Retina (tissue), 1 donor: Measurements from ENCODE around the gene CCDC148.
"Not testable (repeated sequence)": the region's sequence is repeated elsewhere in the genome, so short reads cannot be mapped to it uniquely, and the experiment has no call there.

Source experiments
- DNase-seq: peaks from one replicate; pipeline ENCODE4 v3.0.0-alpha.2; 2016

The CCDC148 gene

DNA sequence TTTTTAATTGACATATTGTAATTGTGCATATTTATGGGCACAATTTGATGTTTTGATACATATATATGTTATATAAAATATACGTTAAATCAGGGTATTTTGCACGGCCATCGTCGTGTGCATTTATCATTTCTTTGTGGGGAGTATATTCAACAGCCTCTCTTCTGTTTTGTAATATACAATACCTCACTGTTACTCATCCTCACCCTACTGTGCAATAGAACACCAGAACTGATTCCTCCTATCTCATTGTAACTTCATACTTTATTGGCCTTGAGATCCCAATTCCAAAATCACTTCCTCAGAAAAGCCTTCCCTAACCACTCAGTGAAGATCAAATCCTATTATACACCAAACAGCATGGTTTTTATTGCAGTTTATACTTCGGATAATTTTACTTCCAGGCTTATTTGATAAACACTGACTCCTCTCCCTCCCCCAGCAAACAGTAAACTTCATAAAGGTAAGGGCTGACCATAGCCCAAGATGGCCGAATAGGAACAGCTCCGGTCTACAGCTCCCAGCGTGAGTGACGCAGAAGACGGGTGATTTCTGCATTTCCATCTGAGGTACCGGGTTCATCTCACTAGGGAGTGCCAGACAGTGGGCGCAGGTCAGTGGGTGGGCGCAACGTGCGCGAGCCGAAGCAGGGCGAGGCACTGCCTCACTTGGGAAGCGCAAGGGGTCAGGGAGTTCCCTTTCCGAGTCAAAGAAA is 105.6 kb downstream of the CCDC148 start:
- not testable (repeated sequence) for DNase-seq

DNA sequence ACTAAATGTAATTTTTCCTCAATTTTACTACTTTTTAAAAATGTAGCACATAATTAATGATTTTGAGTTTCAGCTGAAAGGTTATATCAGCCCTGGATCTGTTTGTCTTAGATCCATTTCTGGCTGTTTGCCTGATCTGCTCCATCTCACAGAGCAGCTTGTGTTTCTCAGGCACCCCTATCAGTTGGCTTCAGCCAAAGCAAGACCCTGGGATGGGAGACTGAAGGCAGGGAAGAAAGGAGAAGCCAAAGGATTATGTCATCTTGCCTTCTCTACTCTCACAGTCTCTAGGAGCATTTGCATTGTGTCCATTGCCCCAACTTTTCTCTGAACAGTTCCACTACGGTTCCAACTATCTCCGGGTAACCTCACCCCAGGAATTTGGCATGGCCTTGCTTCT is 110.5 kb downstream of the CCDC148 start:
- no peak for DNase-seq

DNA sequence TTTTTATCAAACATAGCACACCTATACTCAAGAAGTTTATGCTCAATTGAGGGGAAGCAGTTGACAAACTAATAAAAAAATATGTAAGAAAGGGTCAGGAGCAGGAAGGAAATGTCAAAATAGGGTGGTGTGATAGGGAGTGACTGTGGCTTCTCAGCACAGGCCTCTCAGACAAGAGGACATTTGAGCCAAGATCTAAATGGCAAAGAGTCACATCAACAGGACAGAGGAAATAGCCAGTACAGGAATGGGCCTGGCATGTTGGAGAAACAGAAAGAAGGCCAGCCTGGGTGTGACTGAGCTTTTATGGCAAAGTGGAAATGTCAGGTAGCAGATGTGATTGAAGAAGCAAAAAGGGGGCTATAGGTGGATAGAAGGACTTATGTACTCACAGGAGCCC is 117.0 kb downstream of the CCDC148 start:
- no peak for DNase-seq

DNA sequence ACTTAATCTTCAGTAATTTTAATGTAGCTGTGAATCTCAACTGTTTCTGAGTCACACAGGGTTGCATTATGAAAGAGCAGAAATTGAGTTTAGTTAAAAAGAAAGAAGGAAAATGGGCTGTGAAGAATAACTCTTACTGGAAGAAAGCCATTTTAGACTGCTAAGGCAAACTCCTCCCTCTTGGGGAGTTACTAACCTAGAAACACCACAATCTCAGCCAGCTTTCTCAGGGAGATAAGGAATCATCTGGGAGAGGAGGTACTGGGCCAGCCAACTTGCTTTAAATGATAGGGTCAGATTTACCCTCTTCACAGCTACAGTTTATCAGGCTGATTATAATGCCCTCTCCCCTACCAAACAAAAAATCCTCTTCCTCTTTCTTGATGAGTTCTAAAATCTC is 119.5 kb downstream of the CCDC148 start:
- DNase-seq = no peak

DNA sequence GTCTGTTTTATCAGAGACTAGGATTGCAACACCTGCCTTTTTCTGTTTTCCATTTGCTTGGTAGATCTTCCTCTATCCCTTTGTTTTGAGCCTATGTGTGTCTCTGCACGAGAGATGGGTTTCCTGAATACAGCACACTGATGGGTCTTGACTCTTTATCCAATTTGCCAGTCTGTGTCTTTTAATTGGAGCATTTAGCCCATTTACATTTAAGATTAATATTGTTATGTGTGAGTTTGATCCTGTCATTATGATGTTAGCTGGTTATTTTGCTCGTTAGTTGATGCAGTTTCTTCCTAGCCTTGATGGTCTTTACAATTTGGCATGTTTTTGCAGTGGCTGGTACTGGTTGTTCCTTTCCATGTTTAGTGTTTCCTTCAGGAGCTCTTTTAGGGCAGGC is 124.8 kb downstream of the CCDC148 start:
- DNase-seq = not testable (repeated sequence)

DNA sequence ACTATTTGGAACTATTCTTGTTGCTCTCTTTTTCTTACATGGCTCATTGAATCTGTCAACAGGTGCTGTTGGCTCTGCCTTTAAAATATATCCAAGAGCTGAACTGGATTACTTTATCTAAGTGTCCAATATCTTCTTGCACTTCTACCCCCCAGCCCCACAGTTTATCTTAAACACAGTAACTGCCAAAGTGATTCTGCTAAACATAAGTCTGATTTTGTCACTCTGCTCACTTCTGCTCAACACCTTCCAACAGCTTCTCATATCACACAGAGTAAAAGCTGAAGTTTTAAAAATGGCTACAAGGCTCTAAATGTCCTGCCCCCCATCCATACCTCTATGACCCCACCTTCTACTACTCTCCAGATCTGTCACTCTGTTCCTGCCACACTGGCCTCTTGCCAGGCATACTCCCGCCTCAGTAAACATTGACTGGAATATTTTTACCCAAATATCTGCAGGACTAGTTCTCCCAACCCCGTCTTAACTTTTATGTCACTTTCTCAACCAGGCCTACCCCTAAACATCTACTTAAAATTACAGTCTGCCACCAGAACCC is 130.7 kb downstream of the CCDC148 start:
- DNase-seq = no peak

DNA sequence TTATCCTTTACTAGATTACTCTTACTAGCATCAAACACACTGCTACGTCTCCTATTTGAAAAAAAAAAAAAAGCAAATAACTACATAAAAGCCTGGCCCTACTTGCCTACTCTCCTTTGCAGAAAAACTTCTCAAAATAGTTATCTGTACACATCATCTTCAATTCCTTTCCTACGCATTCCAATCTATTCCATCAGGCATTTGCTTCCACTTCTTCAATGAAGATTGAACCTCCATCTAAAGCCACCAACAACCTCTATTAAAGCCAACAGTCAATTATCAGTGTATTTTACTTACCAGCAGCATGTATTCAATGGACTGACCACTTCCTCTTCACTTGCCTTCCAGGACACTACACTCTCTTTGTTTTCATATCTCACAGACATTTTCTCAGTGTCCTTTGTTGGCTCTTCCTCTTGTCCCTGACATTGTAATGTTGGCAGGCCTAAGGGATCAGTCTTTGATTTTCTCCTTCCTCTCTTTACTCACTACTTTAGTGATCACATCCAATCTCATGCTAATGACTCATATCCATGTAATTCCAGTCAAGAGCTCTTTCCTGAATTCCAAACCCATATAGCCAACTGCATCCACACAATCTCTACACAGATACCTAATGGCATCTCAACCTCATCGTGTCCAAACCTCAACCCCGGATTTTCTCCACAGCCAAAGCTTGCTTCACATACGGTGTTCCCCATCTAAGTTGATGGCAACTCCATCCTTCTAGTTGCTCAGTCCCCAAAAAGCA is 131.3 kb downstream of the CCDC148 start:
- DNase-seq = no peak

DNA sequence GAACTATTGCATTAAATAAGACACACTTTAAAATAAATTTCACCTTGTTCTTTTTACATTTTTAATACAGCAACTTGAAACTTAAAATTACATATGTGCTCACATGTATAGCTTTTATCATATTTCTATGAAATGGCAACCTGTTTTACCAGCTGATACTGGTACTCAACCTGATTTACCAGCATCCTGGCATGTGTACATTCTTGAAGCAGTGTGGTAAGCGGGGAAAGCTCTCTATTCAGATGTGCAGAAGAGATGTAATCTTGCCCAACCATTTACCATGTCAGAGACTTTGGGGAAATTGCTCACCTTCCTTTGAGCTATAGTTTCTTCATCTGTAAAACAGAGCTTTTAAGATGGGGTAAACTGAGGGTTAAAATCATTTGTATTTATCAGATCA is 133.2 kb downstream of the CCDC148 start:
- no peak for DNase-seq

DNA sequence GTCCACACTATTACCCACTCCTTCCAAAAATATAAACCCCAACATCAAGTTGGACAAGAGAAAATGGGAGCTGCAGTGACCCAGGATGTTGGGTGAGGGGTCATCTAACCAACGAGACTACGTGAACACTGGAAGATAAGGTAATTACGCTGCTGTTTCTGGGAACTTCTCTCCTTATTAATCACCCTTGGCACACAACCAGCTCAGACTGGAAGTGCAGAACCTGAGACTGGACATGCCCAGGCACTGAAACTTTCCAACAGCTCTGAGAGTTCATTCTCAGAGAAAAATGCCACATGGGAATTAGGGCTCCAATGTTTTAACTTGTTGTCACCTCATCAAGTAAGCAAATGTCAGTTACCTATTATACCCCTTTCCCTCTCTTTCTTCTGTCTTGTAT is 135.3 kb downstream of the CCDC148 start:
- DNase-seq = no peak

DNA sequence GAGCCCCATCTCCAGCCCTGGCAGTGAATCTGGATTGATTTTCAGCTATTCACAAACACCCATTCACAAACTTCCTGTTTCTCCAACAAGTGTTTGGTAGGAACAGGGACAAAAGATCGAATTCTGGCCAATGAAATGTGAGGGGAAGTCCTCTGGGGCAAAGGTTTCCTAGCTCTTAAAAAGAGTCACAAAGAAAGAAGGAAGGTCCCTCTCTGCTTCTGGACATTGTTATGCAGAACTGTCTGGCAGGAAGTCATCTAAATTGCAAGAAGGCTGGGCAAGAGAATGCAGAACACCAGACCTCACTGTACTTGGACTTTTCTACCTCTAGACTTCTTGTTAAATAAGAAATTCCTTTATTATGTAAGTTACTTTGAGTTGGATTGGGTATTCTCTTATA is 137.3 kb downstream of the CCDC148 start:
- no peak for DNase-seq

DNA sequence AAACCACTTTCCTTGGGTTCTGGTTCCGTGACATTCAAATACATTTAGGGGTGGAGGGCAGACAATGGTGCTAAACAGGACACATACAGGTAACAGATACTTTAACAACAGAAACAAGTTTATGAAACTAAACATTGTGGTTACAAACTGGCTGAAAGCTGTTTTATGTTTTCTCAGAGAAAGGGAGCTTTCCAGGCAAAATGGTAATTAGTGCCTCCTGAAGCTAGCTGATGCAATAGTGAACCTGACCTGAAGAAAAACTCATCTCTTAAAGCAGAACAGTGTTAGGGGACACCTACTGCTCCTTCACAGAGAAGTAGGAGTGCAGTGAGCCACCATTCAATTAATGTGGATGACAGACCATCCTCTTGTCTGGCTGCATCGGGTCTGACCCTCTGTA is 138.9 kb downstream of the CCDC148 start:
- no peak for DNase-seq

DNA sequence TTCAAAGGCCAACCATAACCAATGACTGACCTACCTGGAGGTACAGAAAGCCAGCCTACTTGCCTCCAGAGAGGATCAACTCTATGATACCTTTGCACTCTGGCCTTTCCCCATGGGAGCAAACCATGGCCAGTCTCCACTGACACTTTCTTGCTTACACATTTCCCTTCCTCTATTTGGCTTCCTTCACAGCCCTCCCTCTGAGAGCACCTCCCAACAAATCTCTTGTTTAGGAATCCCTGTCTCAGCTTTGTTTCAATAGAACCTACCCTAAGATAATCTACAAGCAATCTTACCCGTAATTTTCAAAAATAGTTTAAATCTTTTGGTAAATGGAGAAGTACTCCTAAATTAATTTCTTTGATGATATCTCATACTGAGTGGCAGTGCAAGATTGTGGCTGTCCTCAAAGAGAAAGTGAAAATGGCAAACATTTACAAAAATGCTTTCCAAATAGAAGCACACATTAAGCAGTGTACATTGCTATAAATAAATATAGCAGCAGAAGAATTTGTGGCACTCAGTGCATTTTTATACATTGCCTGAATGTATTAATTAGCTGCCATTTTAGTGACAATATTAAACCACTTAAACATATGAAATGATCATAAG is 140.6 kb downstream of the CCDC148 start:
- DNase-seq = no peak

DNA sequence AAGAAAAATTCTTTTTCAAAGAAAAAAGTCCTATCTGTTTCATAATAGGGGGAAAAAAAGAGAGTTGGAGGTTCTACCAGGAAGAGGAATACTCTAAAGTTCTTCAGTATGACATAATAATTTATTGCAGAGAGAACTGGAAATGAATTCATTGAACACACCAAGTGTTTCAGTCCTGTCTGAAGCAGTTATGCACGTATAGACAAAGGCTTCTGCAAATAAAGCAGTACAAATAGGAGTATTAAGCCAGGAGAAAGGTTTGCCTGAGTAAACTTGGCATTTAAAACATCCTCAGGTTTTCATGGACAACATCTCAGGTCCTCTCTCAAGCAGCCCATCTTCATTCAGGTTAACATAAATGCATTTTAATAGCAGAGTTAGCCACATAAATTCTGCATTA is 141.6 kb downstream of the CCDC148 start:
- no peak for DNase-seq

DNA sequence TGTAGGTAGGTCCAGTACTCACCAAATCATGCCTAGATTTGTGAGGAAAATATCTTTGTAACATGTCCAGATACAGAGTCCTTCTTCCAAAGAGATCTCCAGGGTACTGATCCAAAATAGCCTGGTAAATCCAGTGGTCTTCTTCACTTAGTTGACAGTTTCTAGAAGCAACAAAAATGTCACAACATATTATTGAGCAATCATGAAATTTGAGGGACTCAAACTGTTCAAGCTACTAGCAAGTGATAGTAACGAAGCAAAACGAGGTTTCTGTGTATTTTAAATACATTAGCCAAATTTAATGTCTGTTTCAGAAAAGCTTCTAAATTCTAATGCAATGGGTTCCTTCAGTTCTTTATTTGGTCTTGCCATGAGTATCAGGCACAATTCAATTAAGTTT is 142.8 kb downstream of the CCDC148 start:
- no peak for DNase-seq

DNA sequence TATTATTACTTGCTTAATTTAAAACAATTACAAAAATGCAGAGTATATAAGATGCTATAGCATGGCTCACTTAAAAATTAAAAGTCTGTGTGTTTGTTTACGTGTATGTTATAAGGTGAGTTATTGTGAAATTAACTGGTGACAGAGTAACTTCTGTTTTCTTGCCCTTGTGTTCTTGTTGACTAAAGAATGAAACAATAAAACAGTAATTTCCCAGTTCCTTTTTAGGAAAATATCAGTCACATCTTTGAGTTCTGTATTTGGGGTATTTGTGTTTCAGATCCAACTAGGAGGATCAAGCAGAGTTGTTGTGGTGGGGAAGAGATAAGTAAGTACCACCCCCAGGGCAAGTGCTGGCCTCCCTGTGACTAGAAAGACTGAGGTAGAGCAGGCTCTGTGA is 143.6 kb downstream of the CCDC148 start:
- no peak for DNase-seq

DNA sequence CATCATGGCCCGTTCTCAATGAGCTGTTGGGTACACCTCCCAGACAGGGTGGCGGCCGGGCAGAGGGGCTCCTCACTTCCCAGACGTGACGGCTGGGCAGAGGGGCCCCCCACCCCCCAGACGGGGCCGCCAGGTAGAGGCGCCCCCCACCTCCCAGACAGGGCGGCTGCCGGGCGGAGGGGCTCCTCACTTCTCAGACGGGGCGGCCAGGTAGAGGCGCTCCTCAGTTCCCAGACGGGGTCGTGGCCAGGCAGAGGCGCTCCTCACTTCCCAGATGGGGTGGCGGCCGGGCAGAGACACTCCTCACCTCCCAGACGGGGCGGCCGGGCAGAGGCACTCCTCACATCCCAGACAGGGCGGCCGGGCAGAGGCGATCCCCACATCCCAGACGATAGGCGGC is 146.1 kb downstream of the CCDC148 start:
- DNase-seq = not testable (repeated sequence)

DNA sequence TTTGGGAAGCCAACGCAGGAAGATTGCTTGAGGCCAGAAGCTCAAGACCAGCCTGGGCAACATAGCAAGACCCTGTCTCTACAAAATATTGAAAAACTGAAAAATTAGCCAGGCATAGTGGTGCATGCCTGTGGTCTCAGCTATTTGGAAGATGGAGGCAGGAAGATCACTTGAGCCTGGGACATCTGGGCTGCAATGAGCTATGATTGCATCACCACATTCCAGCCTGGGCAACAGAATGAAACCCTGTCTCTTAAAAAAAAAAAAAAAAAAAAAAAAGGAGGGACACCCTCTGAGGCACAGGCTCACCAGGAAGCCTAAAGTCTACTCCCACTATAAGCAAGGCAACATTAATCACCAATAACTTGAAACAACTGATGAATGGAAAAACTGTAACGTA is 151.1 kb downstream of the CCDC148 start:
- no peak for DNase-seq

DNA sequence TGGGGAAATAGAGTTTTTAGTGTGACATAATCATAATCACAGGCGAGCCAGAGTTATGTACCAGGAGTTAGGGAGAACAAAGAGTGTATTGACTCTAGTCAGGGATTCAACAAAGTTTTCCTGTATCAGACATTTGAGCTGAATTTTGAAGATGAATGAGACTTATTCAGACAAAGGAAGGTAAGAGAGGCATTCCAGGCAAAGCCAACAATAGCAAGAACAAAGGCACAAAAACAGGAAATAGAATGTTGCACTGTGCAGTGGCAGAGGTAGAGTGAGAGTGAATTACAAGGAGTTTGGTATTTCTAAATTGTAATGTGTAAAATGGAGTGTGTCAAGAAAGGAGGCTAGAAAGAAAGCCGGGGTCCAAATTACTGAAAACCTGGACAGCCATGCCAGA is 156.2 kb downstream of the CCDC148 start:
- no peak for DNase-seq

DNA sequence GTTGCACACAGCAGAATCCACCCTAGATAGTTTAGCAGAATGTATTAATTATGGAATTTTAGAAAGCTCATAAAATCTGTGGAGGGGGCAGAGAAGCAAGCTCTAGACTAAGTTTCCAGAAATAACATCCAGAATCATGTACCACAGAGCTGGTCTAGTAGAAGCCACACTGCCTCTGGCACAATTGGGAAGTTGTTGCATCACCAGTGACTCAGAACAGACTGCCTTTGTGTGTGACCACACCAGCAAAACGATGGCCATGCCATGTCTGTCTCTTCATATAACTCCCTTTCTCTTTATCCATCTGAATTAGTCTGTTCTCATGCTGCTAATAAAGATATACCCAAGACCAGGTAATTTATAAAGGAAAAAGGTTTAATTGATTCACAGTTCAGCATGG is 158.9 kb downstream of the CCDC148 start:
- no peak for DNase-seq

DNA sequence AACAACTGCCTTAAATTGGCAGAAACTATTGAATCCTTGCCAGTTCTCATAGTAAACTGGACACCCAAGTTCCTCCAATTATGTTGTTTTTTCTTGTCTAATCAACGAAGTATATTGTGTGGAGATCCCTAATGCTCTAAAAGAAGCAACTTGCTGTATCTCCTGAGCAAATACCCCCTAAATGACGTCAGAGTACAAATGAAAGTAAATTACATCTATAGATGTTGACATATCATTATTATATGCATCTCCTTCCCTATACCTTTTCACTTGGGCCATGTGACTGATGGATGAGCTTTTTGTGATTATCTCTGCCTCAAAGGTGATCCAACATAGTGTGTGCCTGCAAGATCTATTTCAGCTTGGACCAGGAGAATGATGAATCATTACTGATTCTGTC is 159.4 kb downstream of the CCDC148 start:
- DNase-seq = no peak

DNA sequence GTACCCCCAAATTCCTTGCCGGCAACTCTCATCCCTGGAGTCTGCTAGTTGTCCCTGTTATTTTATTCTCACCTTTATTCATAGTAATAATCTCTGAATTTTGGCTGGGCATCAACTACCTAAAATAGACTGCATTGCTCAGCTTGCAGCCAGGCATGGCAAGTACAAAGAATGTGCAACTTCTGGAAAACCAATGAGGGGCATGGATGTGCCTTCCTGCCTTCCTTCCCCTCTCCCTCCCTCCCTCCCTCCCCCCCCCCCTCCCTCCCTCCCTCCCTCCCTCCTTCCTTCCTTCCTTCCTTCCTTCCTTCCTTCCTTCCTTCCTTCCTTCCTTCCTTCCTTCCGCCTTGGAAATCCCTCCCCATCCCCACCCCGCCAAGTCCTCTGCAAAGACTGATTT is 162.8 kb downstream of the CCDC148 start:
- no peak for DNase-seq

DNA sequence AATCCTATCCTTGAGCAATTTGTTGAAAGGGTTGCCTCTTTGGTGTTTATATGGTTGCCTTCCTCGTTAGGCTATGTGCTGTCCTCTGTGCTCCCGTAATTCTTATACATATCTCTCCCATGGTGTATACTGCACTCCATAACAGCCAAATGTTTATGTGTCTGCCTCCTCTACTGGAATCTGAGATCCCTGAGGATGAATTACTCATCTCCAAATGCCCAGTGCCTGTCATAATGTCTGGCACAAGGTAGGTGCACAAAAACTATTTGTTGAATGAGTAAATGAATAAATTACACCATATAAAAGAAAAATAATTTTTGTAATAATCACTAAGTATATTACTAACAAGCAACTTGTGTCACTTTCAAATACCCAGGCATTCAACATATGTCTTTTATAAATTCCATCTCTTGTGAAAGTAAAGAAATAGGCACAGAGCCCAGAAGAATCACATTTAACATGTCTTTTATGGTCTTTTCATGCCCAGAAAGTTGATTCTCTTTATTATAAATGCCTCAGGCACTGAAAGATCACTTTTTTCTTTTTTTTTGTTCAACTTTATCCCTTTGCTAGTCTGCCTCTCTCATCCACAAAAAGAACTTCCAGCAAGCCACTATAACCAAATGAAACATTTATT is 164.9 kb downstream of the CCDC148 start:
- no peak for DNase-seq

DNA sequence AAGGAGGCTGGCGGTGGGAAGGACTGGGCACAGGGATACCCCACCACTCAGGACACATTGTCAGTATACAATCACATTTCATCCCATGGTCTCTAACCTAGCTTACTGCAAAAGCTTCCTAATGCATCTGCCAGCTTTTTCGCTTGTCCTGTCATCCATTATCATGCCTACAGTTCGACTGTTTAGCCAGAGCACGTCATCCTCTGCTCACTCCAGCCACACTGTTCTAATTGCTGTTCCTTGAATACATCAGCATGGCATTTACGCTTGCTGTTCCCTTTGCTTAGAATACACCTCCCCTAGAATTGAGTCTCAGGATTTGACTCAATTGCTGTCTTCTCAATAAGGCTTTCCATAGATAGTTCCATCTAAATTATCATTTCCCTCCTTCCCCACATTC is 166.3 kb downstream of the CCDC148 start:
- DNase-seq = no peak
